NCI-H345 (cell line): ENCODE results near the gene PCSK6.
A peak's percentile ranks its signal among the peaks of the same experiment; 100 is the strongest.
"Not testable (repeated sequence)": the region's sequence is repeated elsewhere in the genome, so short reads cannot be mapped to it uniquely, and the experiment has no call there.

Source experiments
- DNase-seq: peaks from one replicate; lab custom pipeline; 2025; lab: John Stamatoyannopoulos, UW

Gene PCSK6

GRCh38 chr15:101307897-101308603, 181.5 kb downstream of the PCSK6 start:
- peak; percentile 11 for DNase-seq

DNA sequence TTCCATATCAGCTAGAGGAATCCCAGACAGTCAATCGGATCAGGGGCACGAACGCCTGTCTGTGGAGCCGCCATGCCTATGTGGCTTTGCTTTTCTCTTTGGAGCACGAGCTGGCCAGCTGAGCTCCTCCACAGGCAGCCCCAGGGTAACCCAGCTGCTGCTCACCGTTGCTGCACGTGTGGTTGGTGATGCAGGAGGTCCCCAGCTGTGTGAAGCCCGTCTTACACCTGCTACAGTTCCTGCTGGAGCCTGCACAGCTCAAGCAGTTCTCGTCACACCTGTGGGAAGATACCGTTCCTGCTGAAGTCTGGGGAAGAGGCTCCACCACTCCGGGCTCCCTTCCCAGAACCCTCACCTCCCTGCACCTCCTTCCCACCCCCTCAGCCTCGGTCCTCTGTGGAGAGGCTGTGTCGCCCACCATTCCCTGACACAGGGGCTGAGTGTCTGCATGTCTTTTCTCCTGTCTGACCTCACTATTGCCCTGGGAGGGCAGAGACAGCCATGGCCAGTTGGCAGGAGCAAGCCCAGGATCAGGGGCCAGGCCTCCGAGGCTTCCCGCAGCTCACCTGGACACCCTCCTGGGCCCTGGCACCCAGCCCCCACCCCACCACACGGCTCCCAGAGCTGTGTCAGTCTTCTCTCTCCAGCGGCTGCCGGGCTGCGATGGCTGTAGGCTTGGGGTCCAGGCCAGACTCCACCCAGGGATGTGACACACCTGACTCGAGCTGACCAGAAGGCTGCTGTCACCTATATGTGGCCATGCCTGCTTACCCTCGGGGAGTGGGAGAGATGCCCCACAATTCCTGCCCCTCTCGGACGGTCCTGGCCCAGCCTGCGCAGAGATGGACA, 182.2 kb downstream of the PCSK6 start:
- peak; percentile 68 for DNase-seq

- DNase-seq, result no peak
These were observed 183.0 kb downstream of the PCSK6 start for GRCh38 chr15:101306341-101307047.

DNA sequence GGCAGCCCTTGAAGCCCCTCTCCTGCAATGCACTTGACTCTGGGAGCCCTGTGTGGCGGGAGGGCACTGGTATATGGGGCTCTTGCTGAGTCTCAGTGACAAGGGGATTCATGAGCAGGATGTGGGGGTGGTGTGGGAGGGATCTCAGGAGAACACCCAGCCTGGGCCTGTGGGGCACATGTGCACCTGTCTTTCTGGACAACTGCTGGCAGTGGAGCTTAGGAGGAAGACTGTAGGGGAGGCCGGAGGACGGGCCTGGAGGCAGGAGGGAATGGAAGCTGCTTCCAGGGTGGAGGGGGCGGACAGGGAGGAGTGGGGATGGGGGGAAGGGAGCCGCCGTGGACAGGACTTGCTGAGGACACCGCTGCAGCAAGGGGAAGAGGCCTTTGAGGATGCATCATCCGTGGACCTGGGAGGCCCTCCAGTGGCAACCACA, 183.7 kb downstream of the PCSK6 start:
- DNase-seq, result no peak

- DNase-seq, result no peak
These were observed 186.1 kb downstream of the PCSK6 start for GRCh38 chr15:101303408-101303807.

- DNase-seq, result no peak
These were observed 192.8 kb downstream of the PCSK6 start for GRCh38 chr15:101296418-101297405.

DNA sequence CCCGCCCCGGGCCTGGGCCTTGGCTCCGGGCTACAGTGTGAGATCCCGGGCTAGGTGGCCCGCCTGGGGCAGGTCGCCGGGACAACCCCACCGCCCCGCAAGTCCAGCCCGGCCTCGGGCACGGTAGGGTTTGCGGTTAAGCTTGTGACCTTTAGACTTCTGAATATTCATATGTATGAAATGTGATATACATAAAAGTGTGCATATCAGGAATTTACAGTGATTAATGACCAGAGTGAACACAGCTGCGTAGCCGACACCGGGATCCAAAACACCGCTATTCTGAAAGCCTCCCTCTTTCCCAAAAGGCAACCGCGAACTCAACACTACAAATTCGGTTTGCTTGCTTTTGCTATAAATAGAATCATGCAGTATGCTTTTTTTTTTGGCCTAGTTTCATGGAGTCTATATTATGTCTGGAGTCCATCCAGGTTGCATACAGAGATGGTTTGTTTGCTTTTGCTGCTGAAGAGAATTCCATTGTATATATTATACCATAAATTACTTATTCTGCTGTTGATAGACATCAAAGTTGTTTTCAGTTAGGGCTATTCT, 193.8 kb downstream of the PCSK6 start:
- no peak for DNase-seq

GRCh38 chr15:101294731-101295606, 194.5 kb downstream of the PCSK6 start, which contains the start of gene SNRPA1:
Gene SNRPA1 (minus strand): TSS chr15:101295248. CDS start chr15:101295178, 70 bp downstream.
- peak; percentile 92 for DNase-seq

GRCh38 chr15:101293122-101293521, 196.4 kb downstream of the PCSK6 start:
- DNase-seq, result no peak

DNA sequence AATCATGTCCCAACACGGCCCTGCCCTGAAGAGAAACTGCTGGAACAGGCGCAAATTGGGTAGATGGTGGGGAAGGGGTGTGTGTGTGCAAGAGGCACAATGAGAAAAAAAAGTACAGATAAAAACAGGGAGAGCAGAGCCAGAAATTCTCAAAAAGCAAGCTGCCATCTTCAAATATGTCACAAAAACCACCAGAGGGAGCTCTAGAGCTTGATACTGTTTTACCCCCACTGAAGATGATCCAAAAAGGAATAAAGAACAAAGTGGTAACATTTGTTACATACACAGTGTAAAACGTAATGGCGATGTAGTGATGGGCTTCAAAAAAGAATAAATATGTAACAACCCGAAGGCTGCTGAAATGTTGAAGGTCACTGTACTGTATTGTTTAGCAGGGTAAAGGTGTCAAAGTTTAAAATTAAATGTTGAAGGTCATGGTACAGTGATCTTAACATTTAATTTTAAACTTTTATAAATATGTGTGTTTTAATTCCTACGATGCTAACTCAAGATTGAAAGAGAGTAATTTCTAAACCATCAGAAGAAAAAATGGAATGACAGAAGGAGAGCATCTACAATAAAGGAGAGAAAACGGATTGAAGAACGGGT, 200.5 kb downstream of the PCSK6 start:
- DNase-seq, result peak; percentile 27

GRCh38 chr15:101287342-101287741, 202.2 kb downstream of the PCSK6 start:
- DNase-seq, result not testable (repeated sequence)

- no peak for DNase-seq
These were observed 202.9 kb downstream of the PCSK6 start for GRCh38 chr15:101286471-101287114.

GRCh38 chr15:101283931-101284330, 205.6 kb downstream of the PCSK6 start:
- DNase-seq, result no peak

- DNase-seq, result no peak
These were observed 209.5 kb downstream of the PCSK6 start for GRCh38 chr15:101280007-101280406.

DNA sequence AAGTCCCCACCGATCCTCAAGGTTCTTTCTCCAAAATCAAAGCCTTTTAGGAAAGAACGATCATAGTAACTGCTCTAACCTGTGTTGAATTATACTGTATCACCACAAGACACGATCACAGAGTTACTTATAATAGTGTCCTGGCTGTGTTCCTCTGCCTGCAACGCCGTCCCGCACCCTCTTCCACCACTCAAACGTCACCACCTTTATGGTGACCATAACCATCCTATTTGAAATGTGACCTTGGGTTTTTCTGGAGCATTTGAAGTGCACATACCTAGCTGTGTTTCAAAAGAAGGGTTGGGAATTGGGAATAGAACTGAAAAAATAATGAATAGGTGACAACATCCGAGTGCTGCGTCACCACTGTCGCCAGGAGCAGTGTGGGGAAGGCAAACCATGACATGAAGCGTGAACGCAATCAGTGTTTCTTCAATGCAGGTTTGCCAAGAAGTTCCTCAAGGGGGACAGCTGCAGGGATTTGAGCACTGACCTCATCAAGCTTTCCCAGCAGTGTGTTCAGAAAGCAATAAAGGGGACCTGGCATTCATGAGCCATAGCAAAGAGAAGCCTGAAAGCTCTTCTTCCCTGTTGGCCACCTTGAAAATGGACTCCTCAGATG, 211.5 kb downstream of the PCSK6 start:
- no peak for DNase-seq

DNA sequence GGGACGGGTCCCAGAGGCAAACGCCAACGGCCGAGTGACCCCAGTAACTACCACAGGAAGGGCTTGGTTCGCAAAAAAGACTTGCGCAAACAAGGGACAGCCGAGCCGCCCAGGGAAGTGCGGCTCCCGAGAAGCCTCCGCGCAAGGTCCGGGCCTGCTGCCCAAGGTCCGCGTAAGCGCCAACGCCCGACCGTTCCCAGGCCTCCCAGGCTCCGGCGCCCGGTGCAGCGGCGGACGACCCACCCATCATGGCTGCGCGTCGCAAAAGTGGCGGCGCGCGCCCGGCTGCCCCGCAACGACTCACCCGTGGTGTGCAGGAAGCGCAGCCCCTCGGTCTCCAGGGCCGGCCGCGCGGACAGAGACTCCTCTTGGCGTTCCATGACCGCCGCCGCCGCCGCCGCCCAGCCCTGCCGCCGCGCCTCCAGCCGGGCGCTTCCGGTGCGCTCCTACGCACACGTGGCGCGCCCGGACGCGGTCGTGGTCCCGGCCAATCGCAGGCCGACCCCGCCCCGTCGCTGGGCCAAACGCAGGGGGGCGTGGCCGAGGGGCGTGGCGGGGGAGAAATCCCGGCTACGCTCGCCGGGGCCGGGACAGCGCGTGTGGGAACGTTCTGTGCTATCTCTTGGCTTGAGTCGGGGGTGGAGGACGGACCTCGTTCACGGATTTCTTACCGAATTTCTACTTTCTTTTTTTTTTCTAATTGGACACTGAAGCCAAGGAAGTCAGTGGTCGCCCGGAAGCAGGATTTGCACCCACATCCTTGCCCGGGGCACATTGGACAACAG, 212.3 kb downstream of the PCSK6 start, which contains the start of gene SELENOS:
Gene SELENOS, minus strand, starts transcription at position 448 of the 785 bp plus-strand sequence. Its CDS starts 68 bp downstream, at position 380.
- peak; percentile 88 for DNase-seq

GRCh38 chr15:101276501-101277037, 212.9 kb downstream of the PCSK6 start:
- no peak for DNase-seq
